ENCODE results near the gene CDYL2.

Gene CDYL2

GRCh38 chr16:80831039-80831438 is 26.6 kb upstream of the CDYL2 start (continued):
- TF ChIP-seq TSHZ2 (CRISPR knock-in tag; IDR thresholded peaks at IDR 0.05) (no peak), ZNF565 (CRISPR knock-in tag; conservative IDR thresholded peaks at IDR 0.05; ENCODE audit: low read depth) (no peak), ZNF8 (CRISPR knock-in tag; IDR thresholded peaks at IDR 0.05) (no peak), RARB (CRISPR knock-in tag; IDR thresholded peaks at IDR 0.05) (no peak), ZC3H10 (CRISPR knock-in tag; IDR thresholded peaks at IDR 0.05) (no peak), TOX (CRISPR knock-in tag; IDR thresholded peaks at IDR 0.05; ENCODE audit: borderline replicate concordance) (no peak)

- no peak for ATAC-seq
- TF ChIP-seq CSRNP3 (CRISPR knock-in tag; IDR thresholded peaks at IDR 0.05) (no peak), GLIS3 (CRISPR knock-in tag; IDR thresholded peaks at IDR 0.05) (no peak), RARB (CRISPR knock-in tag; IDR thresholded peaks at IDR 0.05) (no peak), CSDC2 (CRISPR knock-in tag; IDR thresholded peaks at IDR 0.05) (no peak), OSR1 (CRISPR knock-in tag; IDR thresholded peaks at IDR 0.05) (no peak), ARNTL (CRISPR knock-in tag; IDR thresholded peaks at IDR 0.05; ENCODE audit: borderline replicate concordance, low read depth) (no peak), TOX (CRISPR knock-in tag; IDR thresholded peaks at IDR 0.05; ENCODE audit: borderline replicate concordance) (no peak), TSHZ2 (CRISPR knock-in tag; IDR thresholded peaks at IDR 0.05) (no peak), POU6F1 (CRISPR knock-in tag; IDR thresholded peaks at IDR 0.05; ENCODE audit: borderline replicate concordance, low read depth) (no peak), ZFP30 (CRISPR knock-in tag; IDR thresholded peaks at IDR 0.05) (no peak), TCF4 (CRISPR knock-in tag; IDR thresholded peaks at IDR 0.05; ENCODE audit: borderline replicate concordance) (no peak), ZC3H10 (CRISPR knock-in tag; IDR thresholded peaks at IDR 0.05) (no peak), ZNF565 (CRISPR knock-in tag; conservative IDR thresholded peaks at IDR 0.05; ENCODE audit: low read depth) (no peak)
Measured at GRCh38 chr16:80828495-80828894, 24.1 kb upstream of the CDYL2 start.

GRCh38 chr16:80827007-80827406 is 22.6 kb upstream of the CDYL2 start:
- no peak for ATAC-seq
- no peak for TF ChIP-seq ZFP30 (CRISPR knock-in tag; IDR thresholded peaks at IDR 0.05)
- TF ChIP-seq ZFP3 (CRISPR knock-in tag; IDR thresholded peaks at IDR 0.05) = no peak
- TF ChIP-seq PATZ1 (CRISPR knock-in tag; IDR thresholded peaks at IDR 0.05; ENCODE audit: borderline replicate concordance) = no peak
- TF ChIP-seq TOX (CRISPR knock-in tag; IDR thresholded peaks at IDR 0.05; ENCODE audit: borderline replicate concordance) = no peak
- no peak for TF ChIP-seq TCF4 (CRISPR knock-in tag; IDR thresholded peaks at IDR 0.05; ENCODE audit: borderline replicate concordance)
- no peak for TF ChIP-seq ZNF70 (CRISPR knock-in tag; IDR thresholded peaks at IDR 0.05)
- no peak for TF ChIP-seq ZC3H10 (CRISPR knock-in tag; IDR thresholded peaks at IDR 0.05)
- no peak for TF ChIP-seq ISL1 (CRISPR knock-in tag; IDR thresholded peaks at IDR 0.05)
- TF ChIP-seq POU6F1 (CRISPR knock-in tag; IDR thresholded peaks at IDR 0.05; ENCODE audit: borderline replicate concordance, low read depth) = no peak
- no peak for TF ChIP-seq GLIS3 (CRISPR knock-in tag; IDR thresholded peaks at IDR 0.05)
- TF ChIP-seq SNAI2 (CRISPR knock-in tag; IDR thresholded peaks at IDR 0.05) = no peak
- TF ChIP-seq CREB5 (CRISPR knock-in tag; IDR thresholded peaks at IDR 0.05; ENCODE audit: low read depth) = no peak

All from SK-N-SH treated with all-trans-retinoic acid at 6 μM for 48 hours (cell line).